ENCODE measurements around the gene IMMP1L.

DNA sequence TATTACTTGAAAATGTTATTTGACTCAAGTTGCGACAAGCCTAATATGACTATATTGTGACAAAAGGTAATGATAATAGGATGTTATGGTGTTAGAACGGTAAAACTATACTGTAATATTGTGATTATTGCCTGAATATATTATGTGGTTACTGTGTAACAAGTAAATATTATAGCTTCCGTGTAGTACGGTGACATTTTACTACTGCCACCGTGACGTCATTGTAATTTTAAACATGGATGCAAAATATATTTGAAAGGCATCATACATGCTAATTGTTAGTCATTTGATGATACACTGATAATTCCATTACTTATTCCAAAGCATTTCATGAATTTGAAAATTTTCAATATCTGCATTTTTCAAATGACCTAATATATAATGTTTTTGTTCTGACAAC is 2.7 kb upstream of the IMMP1L start:
- TF ChIP-seq, protein P1, sequence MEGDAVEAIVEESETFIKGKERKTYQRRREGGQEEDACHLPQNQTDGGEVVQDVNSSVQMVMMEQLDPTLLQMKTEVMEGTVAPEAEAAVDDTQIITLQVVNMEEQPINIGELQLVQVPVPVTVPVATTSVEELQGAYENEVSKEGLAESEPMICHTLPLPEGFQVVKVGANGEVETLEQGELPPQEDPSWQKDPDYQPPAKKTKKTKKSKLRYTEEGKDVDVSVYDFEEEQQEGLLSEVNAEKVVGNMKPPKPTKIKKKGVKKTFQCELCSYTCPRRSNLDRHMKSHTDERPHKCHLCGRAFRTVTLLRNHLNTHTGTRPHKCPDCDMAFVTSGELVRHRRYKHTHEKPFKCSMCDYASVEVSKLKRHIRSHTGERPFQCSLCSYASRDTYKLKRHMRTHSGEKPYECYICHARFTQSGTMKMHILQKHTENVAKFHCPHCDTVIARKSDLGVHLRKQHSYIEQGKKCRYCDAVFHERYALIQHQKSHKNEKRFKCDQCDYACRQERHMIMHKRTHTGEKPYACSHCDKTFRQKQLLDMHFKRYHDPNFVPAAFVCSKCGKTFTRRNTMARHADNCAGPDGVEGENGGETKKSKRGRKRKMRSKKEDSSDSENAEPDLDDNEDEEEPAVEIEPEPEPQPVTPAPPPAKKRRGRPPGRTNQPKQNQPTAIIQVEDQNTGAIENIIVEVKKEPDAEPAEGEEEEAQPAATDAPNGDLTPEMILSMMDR (IDR thresholded peaks at IDR 0.05; ENCODE audit: insufficient read depth, low read depth, low read length): no peak
- no peak for TF ChIP-seq EZH2 (IDR thresholded peaks at IDR 0.05; ENCODE audit: insufficient read depth, low read length)

Measured in astrocyte (in vitro differentiated cells and primary cell).